HepG2 (cell line): Measurements from ENCODE around the gene SMOC1. TPM values are rescaled to one million over a fixed set of nuclear protein-coding genes. Genes with fewer than 3 reads are reported as not detected.

Experiments used
- KDM1A ChIP-seq: IDR thresholded peaks from 2 replicates; pipeline ENCODE4 v1.6.1; 2016; ENCODE audit warnings: missing compliant biosample characterization
- KIAA2018 ChIP-seq: sonication (generic); formaldehyde crosslinking; IDR thresholded peaks from 2 replicates; pipeline ENCODE4 v1.5.0; 2020; ENCODE audit warnings: mild to moderate bottlenecking, missing genetic modification reagents, borderline replicate concordance
- KLF11 ChIP-seq: IDR thresholded peaks from 2 replicates; pipeline ENCODE4 v1.6.1; 2016; ENCODE audit warnings: missing compliant biosample characterization
- MIXL1 ChIP-seq: IDR thresholded peaks from 2 replicates; pipeline ENCODE4 v1.6.1; 2016
- PHF20 ChIP-seq: sonication (generic); formaldehyde crosslinking; IDR thresholded peaks from 2 replicates; pipeline ENCODE4 v1.5.0; 2020; ENCODE audit warnings: mild to moderate bottlenecking, missing genetic modification reagents
- SNAPC5 ChIP-seq: sonication (generic); formaldehyde crosslinking; IDR thresholded peaks from 2 replicates; pipeline ENCODE4 v1.8.1; 2023; ENCODE audit warnings: mild to moderate bottlenecking, missing genetic modification reagents, borderline replicate concordance
- TBX2 ChIP-seq: sonication (generic); formaldehyde crosslinking; IDR thresholded peaks from 2 replicates; pipeline ENCODE4 v1.5.0; 2020; ENCODE audit warnings: missing genetic modification reagents, mild to moderate bottlenecking, borderline replicate concordance
- ZBTB46 ChIP-seq: sonication (generic); formaldehyde crosslinking; IDR thresholded peaks from 2 replicates; pipeline ENCODE4 v1.4.0; 2020; ENCODE audit warnings: mild to moderate bottlenecking, missing genetic modification reagents, borderline replicate concordance
- ZNF362 ChIP-seq: sonication (generic); formaldehyde crosslinking; IDR thresholded peaks from 2 replicates; pipeline ENCODE4 v1.4.0; 2020; ENCODE audit warnings: missing genetic modification reagents, mild to moderate bottlenecking, borderline replicate concordance
- ZNF550 ChIP-seq: sonication (generic); formaldehyde crosslinking; IDR thresholded peaks from 2 replicates; pipeline ENCODE4 v1.4.0; 2020; ENCODE audit warnings: mild to moderate bottlenecking, missing genetic modification reagents, borderline replicate concordance
- polyA plus RNA-seq, 8 experiments: library from polyadenylated mRNA; depleted of rRNA in 3 of 8; stranded (reverse) in 7 of 8; unstranded in 1 of 8; fragments of >200 nt; fragmentation: Illumina TruSeq in 4 of 8; extraction: Trizol in 4 of 8; gene quantifications; 2 replicates each; pipeline versions ENCODE4 v1.2.1 to v1.2.3, GENCODE V29; 2011 to 2016; ENCODE audit warnings: low read depth in 4 of 8, missing spikeins in 1 of 8, mixed read lengths in 1 of 8; ENCODE audit not compliant: insufficient read depth in 1 of 8
- total RNA-seq, 5 experiments: library from RNA; depleted of rRNA; stranded (reverse); fragments of >200 nt; fragmentation: Illumina TruSeq; extraction: Trizol; gene quantifications; 2 replicates each; pipeline ENCODE4 v1.2.3, GENCODE V29; 2016; ENCODE audit warnings: low read depth in 1 of 5

SMOC1 gene
- total and polyA plus RNA-seq, 2 of the 13 experiments (the other 11 are each of a cell fraction or from before 2014, with no cell fraction given): 17.8 to 35.6 TPM

GRCh38 chr14:69842686-69843420 lies 36.4 kb upstream of the SMOC1 start (continued):
- TF ChIP-seq KIAA2018 (CRISPR knock-in tag) (no peak), PHF20 (CRISPR knock-in tag) (no peak), ZBTB46 (CRISPR knock-in tag) (no peak), ZNF362 (CRISPR knock-in tag) (no peak), ZNF550 (CRISPR knock-in tag) (no peak), KDM1A (CRISPR knock-in tag) (no peak), SNAPC5 (CRISPR knock-in tag) (no peak), MIXL1 (CRISPR knock-in tag) (no peak), TBX2 (peak; percentile 75), KLF11 (CRISPR knock-in tag) (no peak)
